Osteoblast (primary cell): Measurements from ENCODE around the gene CGNL1. TPM values are rescaled to one million over a fixed set of nuclear protein-coding genes. Genes with fewer than 3 reads are reported as not detected.

Source experiments
- DNase-seq: peaks from one replicate; pipeline ENCODE4 v3.0.0; 2011; ENCODE audit warnings: low spot score, mixed read lengths; ENCODE audit not compliant: insufficient read length; ENCODE audit errors: missing footprints
- H2AFZ ChIP-seq: 2 replicates; pipeline ENCODE4 v1.6.0; 2011; ENCODE audit warnings: mild to moderate bottlenecking, low read length
- H3K27ac ChIP-seq: 2 replicates; pipeline ENCODE4 v1.5.1; 2011; ENCODE audit warnings: mild to moderate bottlenecking, low read depth, low read length, moderate library complexity
- H3K27me3 ChIP-seq: 2 replicates; pipeline ENCODE4 v1.6.0; 2012; ENCODE audit warnings: mild to moderate bottlenecking, control low read depth, inconsistent platforms, low read length, moderate library complexity; ENCODE audit not compliant: insufficient read depth
- H3K36me3 ChIP-seq: 2 replicates; pipeline ENCODE4 v1.5.1; 2011; ENCODE audit warnings: mild to moderate bottlenecking, low read length, control low read depth, moderate library complexity; ENCODE audit not compliant: insufficient read depth
- H3K4me1 ChIP-seq: 2 replicates; pipeline ENCODE4 v1.5.1; 2011; ENCODE audit warnings: mild to moderate bottlenecking, low read length, control low read depth, moderate library complexity; ENCODE audit not compliant: insufficient read depth
- H3K4me2 ChIP-seq: 2 replicates; pipeline ENCODE4 v1.6.0; 2011; ENCODE audit warnings: mild to moderate bottlenecking, low read length; ENCODE audit not compliant: insufficient read depth
- H3K4me3 ChIP-seq: fragments of 200-600 bp; sonication (generic); 3 replicates; pipeline ENCODE4 v1.5.1; 2012; ENCODE audit warnings: mild to moderate bottlenecking, low read length, inconsistent platforms; ENCODE audit not compliant: insufficient read depth
- H3K79me2 ChIP-seq: 2 replicates; pipeline ENCODE4 v1.6.0; 2012; ENCODE audit warnings: mild to moderate bottlenecking, low read length, control low read depth, inconsistent platforms; ENCODE audit not compliant: insufficient read depth
- H3K9me3 ChIP-seq: 2 replicates; pipeline ENCODE4 v1.5.1; 2011; ENCODE audit warnings: low read depth, low read length, control low read depth
- H4K20me1 ChIP-seq: 2 replicates; pipeline ENCODE4 v1.6.0; 2012; ENCODE audit warnings: mild to moderate bottlenecking, low read length, control low read depth; ENCODE audit not compliant: insufficient read depth
- total RNA-seq: library from RNA; depleted of rRNA; stranded (reverse); fragments of >200 nt; gene quantifications from 2 replicates; pipeline ENCODE4 v1.2.3, GENCODE V29; 2012
- TF ChIP-seq, protein P1 (sequence below): IDR thresholded peaks from 2 replicates; pipeline ENCODE4 v1.5.1; 2011; ENCODE audit warnings: mild to moderate bottlenecking, low read depth, low read length, moderate library complexity; ENCODE audit errors: extremely low read depth

Gene CGNL1
- total RNA-seq, 1 donor, result 1.1 TPM

DNA sequence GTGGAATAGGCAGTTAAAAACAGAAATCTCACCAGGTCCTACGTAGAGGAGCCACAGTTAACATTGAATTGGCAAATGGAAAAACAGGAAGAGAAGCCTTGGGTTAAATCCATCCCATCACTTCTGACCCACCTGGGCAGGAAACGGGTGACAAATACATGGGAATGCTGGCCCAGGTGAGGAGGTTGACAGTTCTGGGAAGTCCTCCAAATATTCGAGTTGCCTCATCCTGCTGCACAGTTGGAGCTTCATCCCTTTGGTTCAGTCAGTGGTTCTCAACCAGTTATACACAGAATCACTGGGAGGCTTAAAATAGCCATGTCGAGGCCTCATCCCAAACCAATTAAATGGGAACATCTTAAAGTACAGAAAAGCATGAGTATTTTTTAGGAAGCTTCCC is 220.7 kb downstream of the CGNL1 start:
- H3K27ac ChIP-seq, result no peak overlapping the region
- H2AFZ ChIP-seq, result no peak overlapping the region
- H3K27me3 ChIP-seq, result peaks cover 36% of the 10 kb centered on the region
- DNase-seq, result peak; percentile 63
- H3K4me2 ChIP-seq, result no peak overlapping the region
- no peaks in the 10 kb centered on the region for H4K20me1 ChIP-seq
- no peak overlapping the region for H3K4me3 ChIP-seq
- no peaks in the 10 kb centered on the region for H3K9me3 ChIP-seq
- TF ChIP-seq, protein P1, sequence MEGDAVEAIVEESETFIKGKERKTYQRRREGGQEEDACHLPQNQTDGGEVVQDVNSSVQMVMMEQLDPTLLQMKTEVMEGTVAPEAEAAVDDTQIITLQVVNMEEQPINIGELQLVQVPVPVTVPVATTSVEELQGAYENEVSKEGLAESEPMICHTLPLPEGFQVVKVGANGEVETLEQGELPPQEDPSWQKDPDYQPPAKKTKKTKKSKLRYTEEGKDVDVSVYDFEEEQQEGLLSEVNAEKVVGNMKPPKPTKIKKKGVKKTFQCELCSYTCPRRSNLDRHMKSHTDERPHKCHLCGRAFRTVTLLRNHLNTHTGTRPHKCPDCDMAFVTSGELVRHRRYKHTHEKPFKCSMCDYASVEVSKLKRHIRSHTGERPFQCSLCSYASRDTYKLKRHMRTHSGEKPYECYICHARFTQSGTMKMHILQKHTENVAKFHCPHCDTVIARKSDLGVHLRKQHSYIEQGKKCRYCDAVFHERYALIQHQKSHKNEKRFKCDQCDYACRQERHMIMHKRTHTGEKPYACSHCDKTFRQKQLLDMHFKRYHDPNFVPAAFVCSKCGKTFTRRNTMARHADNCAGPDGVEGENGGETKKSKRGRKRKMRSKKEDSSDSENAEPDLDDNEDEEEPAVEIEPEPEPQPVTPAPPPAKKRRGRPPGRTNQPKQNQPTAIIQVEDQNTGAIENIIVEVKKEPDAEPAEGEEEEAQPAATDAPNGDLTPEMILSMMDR, result no peak
- H3K79me2 ChIP-seq, result no peaks in the 10 kb centered on the region
- no peaks in the 10 kb centered on the region for H3K4me1 ChIP-seq
- no peaks in the 10 kb centered on the region for H3K36me3 ChIP-seq

- Histone ChIP-seq H3K4me1 (no peaks in the 10 kb centered on the region), H3K79me2 (no peaks in the 10 kb centered on the region)
Observed at GRCh38 chr15:57597431-57597830, 221.1 kb downstream of the CGNL1 start.

DNA sequence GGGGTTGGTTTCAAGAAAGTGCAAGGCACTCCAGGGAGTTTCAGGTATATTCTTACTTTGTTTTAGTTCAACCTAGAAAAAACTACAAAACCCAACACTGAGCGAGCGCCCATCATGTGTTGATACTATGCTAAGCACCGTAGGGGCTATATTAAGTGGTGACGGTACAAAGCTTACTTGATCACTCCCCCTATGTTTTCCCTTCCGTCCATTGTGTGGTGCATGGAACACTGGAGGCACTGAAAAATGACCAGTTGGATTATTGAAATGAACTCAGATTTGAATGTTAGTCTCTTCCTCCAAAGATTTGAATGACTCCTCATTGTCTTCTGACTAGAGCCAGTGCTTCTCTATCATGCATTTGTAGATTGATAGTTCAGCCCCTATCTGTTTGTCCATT is 222.0 kb downstream of the CGNL1 start:
- Histone ChIP-seq H3K27me3 (peaks cover 32% of the 10 kb centered on the region), H3K4me3 (no peak overlapping the region), H3K4me2 (no peak overlapping the region), H2AFZ (no peak overlapping the region), H4K20me1 (no peaks in the 10 kb centered on the region), H3K4me1 (no peaks in the 10 kb centered on the region), H3K27ac (no peak overlapping the region), H3K79me2 (no peaks in the 10 kb centered on the region), H3K36me3 (no peaks in the 10 kb centered on the region), H3K9me3 (no peaks in the 10 kb centered on the region)
- no peak for DNase-seq
- TF ChIP-seq, protein P1, result no peak

More at GRCh38 chr15:57597431-57597830, 221.1 kb downstream of the CGNL1 start:
- Histone ChIP-seq H2AFZ (no peak overlapping the region), H4K20me1 (no peaks in the 10 kb centered on the region), H3K4me2 (no peak overlapping the region), H3K36me3 (no peaks in the 10 kb centered on the region), H3K27ac (no peak overlapping the region), H3K9me3 (no peaks in the 10 kb centered on the region), H3K27me3 (peaks cover 36% of the 10 kb centered on the region), H3K4me3 (no peak overlapping the region)
- TF ChIP-seq, protein P1, result no peak
- no peak for DNase-seq

GRCh38 chr15:57599296-57599810 is 223.0 kb downstream of the CGNL1 start:
- DNase-seq, result no peak
- Histone ChIP-seq H3K4me3 (no peak overlapping the region), H3K4me1 (no peaks in the 10 kb centered on the region), H2AFZ (no peak overlapping the region), H3K79me2 (no peaks in the 10 kb centered on the region), H3K4me2 (no peak overlapping the region), H3K27ac (no peak overlapping the region), H3K9me3 (no peaks in the 10 kb centered on the region), H3K27me3 (peaks cover 32% of the 10 kb centered on the region), H4K20me1 (no peaks in the 10 kb centered on the region), H3K36me3 (no peaks in the 10 kb centered on the region)
- TF ChIP-seq, protein P1, result no peak
